Measurements from ENCODE around the gene CDH1.
"Not testable (repeated sequence)": the region's sequence is repeated elsewhere in the genome, so short reads cannot be mapped to it uniquely, and the experiment has no call there.

Gene CDH1

GRCh38 chr16:68790130-68790761 is 53.2 kb downstream of the CDH1 start:
- DNase-seq (ENCODE audit: low read depth in 3 of 3), result no peak

- DNase-seq (ENCODE audit: low read depth in 3 of 3), result no peak
These were observed 53.9 kb downstream of the CDH1 start for GRCh38 chr16:68790944-68791343.

GRCh38 chr16:68792465-68793324 is 55.6 kb downstream of the CDH1 start:
- no peak for DNase-seq (ENCODE audit: low read depth in 3 of 3)

GRCh38 chr16:68793401-68793857 is 56.3 kb downstream of the CDH1 start:
- no peak for DNase-seq (ENCODE audit: low read depth in 3 of 3)

GRCh38 chr16:68798398-68798797 is 61.3 kb downstream of the CDH1 start:
- no peak for DNase-seq (ENCODE audit: low read depth in 3 of 3)

GRCh38 chr16:68800257-68800875 is 63.3 kb downstream of the CDH1 start:
- DNase-seq (ENCODE audit: low read depth in 3 of 3), result peak; percentile 9 to 39 (median 17)

- DNase-seq (ENCODE audit: low read depth in 3 of 3), result no peak
These were observed 65.1 kb downstream of the CDH1 start for GRCh38 chr16:68802190-68802589.

- DNase-seq (ENCODE audit: low read depth in 3 of 3), result no peak
These were observed 69.3 kb downstream of the CDH1 start for GRCh38 chr16:68806422-68806821.

- no peak for DNase-seq (ENCODE audit: low read depth in 3 of 3)
These were observed 69.9 kb downstream of the CDH1 start for GRCh38 chr16:68806981-68807380.

GRCh38 chr16:68814516-68814915 is 77.4 kb downstream of the CDH1 start:
- DNase-seq (ENCODE audit: low read depth in 3 of 3), result no peak

GRCh38 chr16:68823401-68824135 is 86.5 kb downstream of the CDH1 start:
- no peak for DNase-seq (ENCODE audit: low read depth in 3 of 3)

- DNase-seq (ENCODE audit: low read depth in 3 of 3), result no peak
These were observed 88.3 kb downstream of the CDH1 start for GRCh38 chr16:68825427-68825826.

- no peak for DNase-seq (ENCODE audit: low read depth in 3 of 3)
These were observed 89.6 kb downstream of the CDH1 start for GRCh38 chr16:68826652-68827051.

GRCh38 chr16:68833251-68833650 is 96.2 kb downstream of the CDH1 start:
- DNase-seq (ENCODE audit: low read depth in 3 of 3), result no peak

- DNase-seq (ENCODE audit: low read depth in 3 of 3), result no peak
These were observed 97.5 kb downstream of the CDH1 start for GRCh38 chr16:68834550-68834949.

GRCh38 chr16:68835970-68836369 is 98.9 kb downstream of the CDH1 start:
- DNase-seq (ENCODE audit: low read depth in 3 of 3), result no peak

- no peak for DNase-seq (ENCODE audit: low read depth in 3 of 3)
These were observed 102.7 kb downstream of the CDH1 start for GRCh38 chr16:68839831-68840230.

GRCh38 chr16:68842964-68843481 is 105.9 kb downstream of the CDH1 start:
- DNase-seq (ENCODE audit: low read depth in 3 of 3), result not testable (repeated sequence)

GRCh38 chr16:68843482-68844210 is 106.6 kb downstream of the CDH1 start, which contains the start of gene TANGO6:
Gene TANGO6 (plus strand): TSS chr16:68843531. CDS start chr16:68843618, 87 bp downstream.
- peak; percentile 87 to 92 (median 90) for DNase-seq (ENCODE audit: low read depth in 3 of 3)

- DNase-seq (ENCODE audit: low read depth in 3 of 3), result no peak
These were observed 107.1 kb downstream of the CDH1 start for GRCh38 chr16:68844211-68844564.

GRCh38 chr16:68848786-68849185 is 111.7 kb downstream of the CDH1 start:
- no peak for DNase-seq (ENCODE audit: low read depth in 3 of 3)

Data from stimulated activated CD4-positive, alpha-beta T cell treated with anti-CD3 and anti-CD28 coated beads, TNF-alpha, amount 100 ng/mL, for 48 hours (primary cell).